Measurements from ENCODE around the gene KCNMA1. TPM values are rescaled to one million over a fixed set of nuclear protein-coding genes. Genes with fewer than 3 reads are reported as not detected.

The KCNMA1 gene
- total RNA-seq, 1 donor from 2014 or later = 30.1 TPM

DNA sequence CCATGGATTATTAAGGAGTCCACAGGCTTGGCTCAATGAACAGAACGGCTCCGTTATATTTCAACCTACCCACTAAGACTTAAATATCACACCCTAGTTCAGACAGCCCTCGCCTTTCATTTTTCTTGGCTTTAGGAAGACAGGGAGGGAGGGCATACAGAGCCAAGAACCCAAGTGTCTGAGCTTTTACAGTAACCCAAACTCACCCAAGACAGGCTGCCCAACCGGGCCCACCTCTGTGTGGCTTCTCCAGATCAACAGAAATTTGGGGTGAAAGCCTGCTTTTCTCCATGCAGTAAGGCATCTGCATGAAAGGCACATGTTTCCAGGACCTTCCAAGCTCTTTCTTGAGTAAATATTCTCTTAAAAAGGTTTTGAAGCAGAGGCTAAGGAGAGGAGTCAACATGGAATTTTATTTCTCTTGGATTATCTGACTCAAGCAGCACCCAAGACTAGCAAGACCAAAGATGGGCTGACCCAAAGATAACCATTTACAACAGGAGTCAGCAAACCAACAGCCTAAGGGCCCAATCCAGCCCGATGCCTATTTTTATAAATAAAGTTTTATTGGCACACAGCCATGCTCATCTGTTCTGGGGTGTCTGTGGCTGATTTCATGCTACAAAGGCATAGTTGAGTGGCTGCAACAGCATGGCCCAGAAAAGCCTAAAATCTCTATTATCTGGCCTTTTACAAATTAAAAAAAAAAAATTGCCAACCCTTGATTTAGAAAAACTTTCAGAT is 90.1 kb downstream of the KCNMA1 start:
- Mint-ChIP-seq H3K36me3 (no peaks in the 10 kb centered on the region), H3K4me1 (ENCODE audit: unreplicated experiment) (no peaks in the 10 kb centered on the region)

GRCh38 chr10:77546042-77546441 is 91.6 kb downstream of the KCNMA1 start:
- Mint-ChIP-seq H3K4me1 (ENCODE audit: unreplicated experiment) (no peaks in the 10 kb centered on the region), H3K27ac (no peak overlapping the region), H3K36me3 (no peaks in the 10 kb centered on the region), H3K9me3 (no peaks in the 10 kb centered on the region), H3K27me3 (no peaks in the 10 kb centered on the region), H3K4me3 (no peak overlapping the region)
- DNase-seq (ENCODE audit: extremely low spot score, unreplicated experiment) = no peak
- TF ChIP-seq CTCF (conservative IDR thresholded peaks at IDR 0.05) = no peak

More for the DNA sequence above, 90.1 kb downstream of the KCNMA1 start:
- Mint-ChIP-seq H3K27me3 (no peaks in the 10 kb centered on the region), H3K4me3 (no peak overlapping the region), H3K27ac (no peak overlapping the region), H3K9me3 (no peaks in the 10 kb centered on the region)
- TF ChIP-seq CTCF (conservative IDR thresholded peaks at IDR 0.05) = no peak
- no peak for DNase-seq (ENCODE audit: extremely low spot score, unreplicated experiment)

GRCh38 chr10:77545585-77545984 is 92.0 kb downstream of the KCNMA1 start:
- Mint-ChIP-seq H3K4me3 (no peak overlapping the region), H3K4me1 (ENCODE audit: unreplicated experiment) (no peaks in the 10 kb centered on the region), H3K27ac (no peak overlapping the region), H3K27me3 (no peaks in the 10 kb centered on the region), H3K9me3 (no peaks in the 10 kb centered on the region), H3K36me3 (no peaks in the 10 kb centered on the region)
- TF ChIP-seq CTCF (conservative IDR thresholded peaks at IDR 0.05) = no peak
- DNase-seq (ENCODE audit: extremely low spot score, unreplicated experiment) = no peak

DNA sequence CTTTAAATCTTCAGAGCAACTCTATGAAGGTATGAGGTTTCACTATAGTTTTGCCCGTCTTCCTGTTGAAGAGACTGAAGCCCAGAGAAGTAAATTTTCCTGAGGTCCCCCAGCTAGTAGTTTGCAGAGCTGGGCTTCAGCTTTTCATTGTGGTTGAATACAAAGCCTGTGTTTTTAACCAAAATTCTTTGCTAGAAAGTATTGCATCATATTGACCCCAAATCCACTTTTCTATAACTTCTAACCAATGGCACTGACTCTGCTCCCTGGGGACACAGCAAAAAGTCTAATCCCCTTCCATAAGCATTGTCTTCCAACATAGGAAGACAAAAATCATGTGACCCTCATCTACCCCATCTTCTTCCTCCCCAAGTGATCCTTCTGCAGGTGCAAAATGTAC is 93.0 kb downstream of the KCNMA1 start:
- no peak for TF ChIP-seq CTCF (conservative IDR thresholded peaks at IDR 0.05)
- Mint-ChIP-seq H3K27me3 (no peaks in the 10 kb centered on the region), H3K36me3 (no peaks in the 10 kb centered on the region), H3K27ac (no peak overlapping the region), H3K4me1 (ENCODE audit: unreplicated experiment) (no peaks in the 10 kb centered on the region), H3K9me3 (no peaks in the 10 kb centered on the region), H3K4me3 (no peak overlapping the region)
- DNase-seq (ENCODE audit: extremely low spot score, unreplicated experiment) = no peak

GRCh38 chr10:77542710-77543259 is 94.8 kb downstream of the KCNMA1 start:
- no peak overlapping the region for H3K27ac Mint-ChIP-seq
- TF ChIP-seq CTCF (conservative IDR thresholded peaks at IDR 0.05) = no peak
- no peak for DNase-seq (ENCODE audit: extremely low spot score, unreplicated experiment)
- no peak overlapping the region for H3K4me3 Mint-ChIP-seq
- no peaks in the 10 kb centered on the region for H3K4me1 Mint-ChIP-seq (ENCODE audit: unreplicated experiment)
- H3K9me3 Mint-ChIP-seq = no peaks in the 10 kb centered on the region
- H3K27me3 Mint-ChIP-seq = no peaks in the 10 kb centered on the region
- no peaks in the 10 kb centered on the region for H3K36me3 Mint-ChIP-seq
